RWPE1 (cell line): ENCODE results near the gene DSCAML1.

ENCODE experiments used
- CTCF ChIA-PET: fragments of 350-600 bp; sonication (Branson Sonifier 250); formaldehyde crosslinking; extraction: SDS; loops from one replicate; lab custom pipeline; 2021; lab: Yijun Ruan, JAX
- POLR2A ChIA-PET: fragments of 400-600 bp; formaldehyde crosslinking; extraction: SDS; loops from one replicate; lab custom pipeline; 2020; ENCODE audit warnings: antibody characterized with exemption; ENCODE audit not compliant: low non-redundant PET; lab: Yijun Ruan, JAX
- DNase-seq: peaks from one replicate; pipeline ENCODE4 v3.0.0; 2012; ENCODE audit warnings: low spot score
- H3K27ac ChIP-seq: fragments of 450-650 bp; 2 replicates; pipeline ENCODE4 v1.5.1; 2017
- CTCF ChIP-seq: fragments of 450-650 bp; conservative IDR thresholded peaks from 2 replicates; pipeline ENCODE4 v1.5.1; 2017; ENCODE audit warnings: low read depth, mild to moderate bottlenecking

The DSCAML1 gene

DNA sequence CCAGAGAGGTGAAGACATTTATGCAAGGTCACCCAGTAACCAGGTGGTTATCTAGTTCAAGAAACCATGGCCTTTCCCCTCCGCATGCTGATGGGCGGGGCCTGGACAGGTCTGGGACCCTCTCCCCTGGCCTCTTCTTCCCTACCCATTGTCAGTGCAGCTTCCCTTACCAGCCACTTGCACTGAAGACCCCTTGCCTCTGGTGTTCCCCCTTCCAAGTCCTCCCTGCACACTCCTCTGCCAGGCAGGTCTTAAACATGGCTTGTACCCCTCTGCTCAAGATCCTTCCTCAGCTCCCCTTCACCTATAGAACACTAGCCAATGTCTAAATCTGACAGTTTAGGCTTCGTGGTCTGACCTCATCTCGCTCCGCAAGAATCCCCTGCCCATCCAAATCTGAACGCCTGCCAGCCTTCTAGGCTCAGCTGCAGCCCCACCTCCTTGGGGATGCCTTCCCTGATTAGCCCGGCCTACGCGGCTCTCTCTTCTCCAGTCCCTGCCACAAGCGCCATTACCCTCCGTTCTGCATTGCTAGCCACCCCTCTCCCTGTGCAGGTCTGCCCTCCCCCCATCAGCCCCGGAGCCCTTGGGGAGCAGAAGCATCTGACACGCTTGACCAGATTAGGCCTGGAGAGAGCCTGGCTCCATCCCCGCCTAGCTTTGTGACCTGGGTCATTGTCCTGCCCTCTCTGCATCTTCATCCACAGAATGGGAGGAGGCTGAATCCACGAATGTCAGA lies 213.8 kb downstream of the DSCAML1 start:
- CTCF ChIA-PET, result no interaction called here
- DNase-seq, result no peak
- no peak overlapping the region for H3K27ac ChIP-seq
- no peak for TF ChIP-seq CTCF
- POLR2A ChIA-PET, result no interaction called here

- DNase-seq, result no peak
- ChIA-PET CTCF (interaction anchor here (0.6 kb wide), 1 partner anchor 119 kb away, joined by 3 read pairs; no protein-coding TSS in a partner anchor), POLR2A (no interaction called here)
- TF ChIP-seq CTCF, result no peak
- no peak overlapping the region for H3K27ac ChIP-seq
Observed at GRCh38 chr11:117582433-117582832, 214.6 kb downstream of the DSCAML1 start.

DNA sequence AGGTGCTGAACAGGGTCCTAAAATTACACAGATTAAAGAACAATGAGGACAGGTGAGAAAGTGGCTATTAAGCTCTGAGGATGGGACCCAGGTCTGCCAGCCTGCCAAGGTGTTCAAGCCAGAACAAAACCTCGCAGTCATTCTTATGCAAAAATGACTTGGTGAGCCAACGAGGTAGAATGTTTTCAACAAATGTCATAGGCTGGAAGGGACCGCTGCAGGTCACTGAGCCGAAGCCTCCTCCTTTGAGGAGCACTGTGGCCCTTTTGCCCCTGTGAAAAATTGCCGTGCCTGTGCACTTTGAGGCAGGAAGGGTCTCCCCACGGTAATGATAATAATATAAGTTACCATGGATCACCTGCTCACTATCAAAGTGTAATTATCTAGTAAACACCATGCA lies 216.2 kb downstream of the DSCAML1 start:
- CTCF ChIA-PET, result interaction anchor here (0.7 to 1.4 kb wide), 2 partner anchors 30 to 155 kb away, joined by 3 read pairs; no protein-coding TSS in a partner anchor

GRCh38 chr11:117579161-117579560 lies 217.9 kb downstream of the DSCAML1 start:
- TF ChIP-seq CTCF, result no peak
- ChIA-PET POLR2A (no interaction called here), CTCF (interaction anchor here (1.1 kb wide), 1 partner anchor 13 kb away, joined by 3 read pairs; no protein-coding TSS in a partner anchor)
- DNase-seq, result no peak
- no peak overlapping the region for H3K27ac ChIP-seq

More for the DNA sequence above, 216.2 kb downstream of the DSCAML1 start:
- no peak for TF ChIP-seq CTCF
- POLR2A ChIA-PET, result no interaction called here
- DNase-seq, result no peak
- no peak overlapping the region for H3K27ac ChIP-seq

DNA sequence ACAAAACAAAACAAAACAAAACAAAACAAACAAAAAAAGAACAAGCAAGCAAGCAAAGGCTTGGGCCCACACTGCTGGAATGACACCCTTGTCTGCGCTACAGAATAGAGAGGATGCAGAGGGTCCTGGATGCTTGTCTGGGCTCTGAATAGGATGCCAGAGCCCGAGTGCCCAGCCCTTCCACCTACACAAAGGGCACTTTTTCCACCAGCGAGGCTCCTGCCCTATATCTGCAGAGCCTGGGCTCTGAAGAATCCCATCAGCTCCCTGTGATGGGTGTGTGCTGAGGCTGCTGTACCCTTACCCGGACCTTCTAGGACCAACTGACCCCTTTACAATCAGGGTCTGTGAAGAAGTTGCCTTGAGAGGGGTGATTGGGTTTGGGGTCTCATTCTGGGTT lies 221.2 kb downstream of the DSCAML1 start:
- no peak for TF ChIP-seq CTCF
- DNase-seq, result no peak
- POLR2A ChIA-PET, result no interaction called here
- no peak overlapping the region for H3K27ac ChIP-seq
- CTCF ChIA-PET, result interaction anchor here (1.1 kb wide), 1 partner anchor 149 kb away, joined by 7 read pairs; no protein-coding TSS in a partner anchor

GRCh38 chr11:117574551-117574950 lies 222.5 kb downstream of the DSCAML1 start:
- DNase-seq, result no peak
- ChIA-PET POLR2A (no interaction called here), CTCF (no interaction called here)
- no peak for TF ChIP-seq CTCF
- no peak overlapping the region for H3K27ac ChIP-seq
